Measurements from ENCODE around the gene KIAA1671.

KIAA1671 gene

GRCh38 chr22:25068707-25069106 is 116.2 kb downstream of the KIAA1671 start:
- in situ Hi-C loops (cut with HindIII; ENCODE audit: low sequenced_read_pairs): no loop called here
- no peak overlapping the region for H3K4me3 ChIP-seq (ENCODE audit: low read depth, low read length)
- DNase-seq (ENCODE audit: low read depth, low spot score): no peak
- no peak for TF ChIP-seq CTCF (IDR thresholded peaks at IDR 0.05; ENCODE audit: low read depth, low read length)

DNA sequence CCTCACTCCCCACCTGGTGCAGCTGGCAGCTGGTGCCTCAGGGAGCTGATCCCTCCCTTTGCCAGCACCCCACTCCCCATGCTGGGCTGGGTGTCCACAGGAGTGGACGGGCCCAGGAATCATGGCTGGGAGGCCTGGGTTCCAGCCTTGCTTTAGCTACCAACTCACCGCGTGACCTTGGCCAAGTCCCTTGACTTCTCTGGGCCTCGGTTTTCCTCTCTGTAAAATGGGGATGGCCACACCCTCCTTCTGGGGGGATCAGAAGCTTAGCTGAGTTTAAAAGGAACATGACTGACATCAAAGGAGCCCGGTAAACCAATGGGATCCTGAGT is 116.9 kb downstream of the KIAA1671 start:
- no peak for DNase-seq (ENCODE audit: low read depth, low spot score)
- H3K4me3 ChIP-seq (ENCODE audit: low read depth, low read length): no peak overlapping the region
- in situ Hi-C loops (cut with HindIII; ENCODE audit: low sequenced_read_pairs): no loop called here
- no peak for TF ChIP-seq CTCF (IDR thresholded peaks at IDR 0.05; ENCODE audit: low read depth, low read length)

GRCh38 chr22:25069758-25070481 is 117.4 kb downstream of the KIAA1671 start:
- in situ Hi-C loops (cut with HindIII; ENCODE audit: low sequenced_read_pairs): no loop called here
- no peak for DNase-seq (ENCODE audit: low read depth, low spot score)
- no peak for TF ChIP-seq CTCF (IDR thresholded peaks at IDR 0.05; ENCODE audit: low read depth, low read length)
- no peak overlapping the region for H3K4me3 ChIP-seq (ENCODE audit: low read depth, low read length)

DNA sequence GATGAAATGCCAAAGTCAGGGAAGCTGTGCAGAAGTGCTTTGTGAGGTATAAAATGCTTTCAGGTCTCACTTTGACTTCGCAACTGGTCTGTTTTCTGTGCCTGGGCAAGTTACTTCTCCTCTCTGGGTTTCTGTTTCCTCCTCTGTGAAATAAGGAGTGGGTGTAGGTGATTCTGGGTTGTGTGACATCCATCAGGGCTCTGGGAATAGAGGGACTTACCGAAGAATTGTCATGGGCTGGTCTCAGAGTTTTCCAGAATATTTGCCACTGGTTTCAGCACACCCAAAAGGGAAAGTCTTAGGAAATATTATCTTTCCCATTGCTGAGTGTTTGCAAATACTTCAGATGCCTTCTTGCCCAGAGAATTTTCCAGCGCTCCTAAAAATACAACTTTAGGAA is 118.4 kb downstream of the KIAA1671 start:
- H3K4me3 ChIP-seq (ENCODE audit: low read depth, low read length): no peak overlapping the region

GRCh38 chr22:25071720-25072119 is 119.2 kb downstream of the KIAA1671 start:
- no peak for DNase-seq (ENCODE audit: low read depth, low spot score)
- in situ Hi-C loops (cut with HindIII; ENCODE audit: low sequenced_read_pairs): no loop called here
- no peak overlapping the region for H3K4me3 ChIP-seq (ENCODE audit: low read depth, low read length)
- TF ChIP-seq CTCF (IDR thresholded peaks at IDR 0.05; ENCODE audit: low read depth, low read length): no peak

More for the DNA sequence above, 118.4 kb downstream of the KIAA1671 start:
- in situ Hi-C loops (cut with HindIII; ENCODE audit: low sequenced_read_pairs): no loop called here
- TF ChIP-seq CTCF (IDR thresholded peaks at IDR 0.05; ENCODE audit: low read depth, low read length): no peak
- DNase-seq (ENCODE audit: low read depth, low spot score): no peak

- no peak overlapping the region for H3K4me3 ChIP-seq (ENCODE audit: low read depth, low read length)
- DNase-seq (ENCODE audit: low read depth, low spot score): no peak
- no peak for TF ChIP-seq CTCF (IDR thresholded peaks at IDR 0.05; ENCODE audit: low read depth, low read length)
- in situ Hi-C loops (cut with HindIII; ENCODE audit: low sequenced_read_pairs): no loop called here
Measured at GRCh38 chr22:25072406-25072805, 119.9 kb downstream of the KIAA1671 start.

Data from astrocyte of the spinal cord (primary cell).